ENCODE data around the gene CD44. TPM values are rescaled to one million over a fixed set of nuclear protein-coding genes. Genes with fewer than 3 reads are reported as not detected.

The CD44 gene
- polyA plus RNA-seq, 1 donor from 2014 or later = 0.77 TPM

DNA sequence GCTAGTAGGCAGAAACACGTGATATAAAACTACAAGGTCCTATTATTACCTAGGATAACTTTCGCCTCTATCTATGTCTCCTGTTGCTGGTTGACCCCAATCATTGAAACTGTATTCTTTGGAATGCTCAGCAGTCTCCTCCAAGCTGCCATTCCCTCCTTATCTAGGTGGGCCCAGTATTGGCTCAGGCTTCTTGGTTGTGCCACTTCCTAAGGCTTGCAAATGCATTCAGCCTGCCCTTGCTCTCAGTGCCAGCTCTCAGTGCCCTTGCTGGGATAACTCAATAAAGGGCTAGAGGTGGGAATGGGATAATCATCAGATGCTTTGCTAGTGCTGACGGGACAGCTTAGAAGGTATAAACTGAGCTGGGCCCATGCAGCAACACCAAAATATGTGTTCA is 13.6 kb downstream of the CD44 start:
- Histone ChIP-seq H3K9ac (ENCODE audit: low read length) (no peak overlapping the region), H3K9me2 (ENCODE audit: insufficient read depth, low read length) (no peaks in the 10 kb centered on the region), H3K9me3 (ENCODE audit: low read length) (no peaks in the 10 kb centered on the region), H3K36me3 (ENCODE audit: insufficient read depth, low read length) (no peaks in the 10 kb centered on the region), H3K79me2 (replicated peaks; ENCODE audit: insufficient read depth, low read length) (no peaks in the 10 kb centered on the region), H3K27ac (ENCODE audit: low read length) (no peak overlapping the region), H2AFZ (ENCODE audit: low read depth, low read length) (no peak overlapping the region), H3K4me2 (ENCODE audit: low read length) (no peak overlapping the region), H3F3A (ENCODE audit: insufficient read depth, low read length, poor library complexity, severe bottlenecking) (no peaks in the 10 kb centered on the region), H3K4me3 (ENCODE audit: low read length) (no peak overlapping the region), H4K20me1 (ENCODE audit: insufficient read depth) (no peaks in the 10 kb centered on the region), H3K27me3 (ENCODE audit: insufficient read depth, low read depth, low read length) (no peaks in the 10 kb centered on the region)
- TF ChIP-seq SMC3 (conservative IDR thresholded peaks at IDR 0.05; ENCODE audit: poor library complexity) (no peak), MXI1 (conservative IDR thresholded peaks at IDR 0.05; ENCODE audit: poor library complexity, severe bottlenecking) (no peak)

DNA sequence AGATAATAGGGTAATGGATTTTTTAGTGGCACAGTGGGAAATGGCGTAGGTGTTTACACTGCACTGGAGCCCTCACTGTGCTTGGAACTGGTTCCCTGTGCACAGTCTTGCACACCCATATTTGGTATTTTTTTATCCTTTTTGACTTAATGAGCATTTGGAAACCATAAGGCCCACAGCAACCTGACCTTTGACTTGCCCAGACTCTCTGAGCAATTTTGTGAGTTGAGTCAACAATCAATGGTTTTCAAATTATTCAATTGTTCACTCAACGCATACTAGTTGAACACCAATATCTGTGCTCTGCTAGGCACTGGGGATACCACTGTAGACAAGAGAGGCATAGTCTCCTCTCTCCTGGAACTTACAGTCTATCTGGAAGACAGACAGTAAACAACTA is 14.3 kb downstream of the CD44 start:
- H3K9me3 ChIP-seq (ENCODE audit: low read length) = no peaks in the 10 kb centered on the region
- H3K9ac ChIP-seq (ENCODE audit: low read length) = no peak overlapping the region
- no peak overlapping the region for H3K4me2 ChIP-seq (ENCODE audit: low read length)
- no peaks in the 10 kb centered on the region for H3K36me3 ChIP-seq (ENCODE audit: insufficient read depth, low read length)
- H3K4me3 ChIP-seq (ENCODE audit: low read length) = no peak overlapping the region
- no peak overlapping the region for H3K27ac ChIP-seq (ENCODE audit: low read length)
- no peak overlapping the region for H2AFZ ChIP-seq (ENCODE audit: low read depth, low read length)
- TF ChIP-seq TAF1 (IDR thresholded peaks at IDR 0.05; ENCODE audit: low read depth) (no peak), MXI1 (conservative IDR thresholded peaks at IDR 0.05; ENCODE audit: poor library complexity, severe bottlenecking) (no peak), EZH2 (IDR thresholded peaks at IDR 0.05; ENCODE audit: borderline replicate concordance, insufficient read depth, low read length, poor library complexity, severe bottlenecking) (no peak), EP300 (conservative IDR thresholded peaks at IDR 0.05; ENCODE audit: poor library complexity, severe bottlenecking) (no peak), SMC3 (conservative IDR thresholded peaks at IDR 0.05; ENCODE audit: poor library complexity) (no peak), RAD21 (conservative IDR thresholded peaks at IDR 0.05) (no peak), POLR2AphosphoS5 (IDR thresholded peaks at IDR 0.05) (no peak)
- TF ChIP-seq, protein P1, sequence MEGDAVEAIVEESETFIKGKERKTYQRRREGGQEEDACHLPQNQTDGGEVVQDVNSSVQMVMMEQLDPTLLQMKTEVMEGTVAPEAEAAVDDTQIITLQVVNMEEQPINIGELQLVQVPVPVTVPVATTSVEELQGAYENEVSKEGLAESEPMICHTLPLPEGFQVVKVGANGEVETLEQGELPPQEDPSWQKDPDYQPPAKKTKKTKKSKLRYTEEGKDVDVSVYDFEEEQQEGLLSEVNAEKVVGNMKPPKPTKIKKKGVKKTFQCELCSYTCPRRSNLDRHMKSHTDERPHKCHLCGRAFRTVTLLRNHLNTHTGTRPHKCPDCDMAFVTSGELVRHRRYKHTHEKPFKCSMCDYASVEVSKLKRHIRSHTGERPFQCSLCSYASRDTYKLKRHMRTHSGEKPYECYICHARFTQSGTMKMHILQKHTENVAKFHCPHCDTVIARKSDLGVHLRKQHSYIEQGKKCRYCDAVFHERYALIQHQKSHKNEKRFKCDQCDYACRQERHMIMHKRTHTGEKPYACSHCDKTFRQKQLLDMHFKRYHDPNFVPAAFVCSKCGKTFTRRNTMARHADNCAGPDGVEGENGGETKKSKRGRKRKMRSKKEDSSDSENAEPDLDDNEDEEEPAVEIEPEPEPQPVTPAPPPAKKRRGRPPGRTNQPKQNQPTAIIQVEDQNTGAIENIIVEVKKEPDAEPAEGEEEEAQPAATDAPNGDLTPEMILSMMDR (IDR thresholded peaks at IDR 0.05; ENCODE audit: poor library complexity, severe bottlenecking) = no peak
- TF ChIP-seq, protein P2, sequence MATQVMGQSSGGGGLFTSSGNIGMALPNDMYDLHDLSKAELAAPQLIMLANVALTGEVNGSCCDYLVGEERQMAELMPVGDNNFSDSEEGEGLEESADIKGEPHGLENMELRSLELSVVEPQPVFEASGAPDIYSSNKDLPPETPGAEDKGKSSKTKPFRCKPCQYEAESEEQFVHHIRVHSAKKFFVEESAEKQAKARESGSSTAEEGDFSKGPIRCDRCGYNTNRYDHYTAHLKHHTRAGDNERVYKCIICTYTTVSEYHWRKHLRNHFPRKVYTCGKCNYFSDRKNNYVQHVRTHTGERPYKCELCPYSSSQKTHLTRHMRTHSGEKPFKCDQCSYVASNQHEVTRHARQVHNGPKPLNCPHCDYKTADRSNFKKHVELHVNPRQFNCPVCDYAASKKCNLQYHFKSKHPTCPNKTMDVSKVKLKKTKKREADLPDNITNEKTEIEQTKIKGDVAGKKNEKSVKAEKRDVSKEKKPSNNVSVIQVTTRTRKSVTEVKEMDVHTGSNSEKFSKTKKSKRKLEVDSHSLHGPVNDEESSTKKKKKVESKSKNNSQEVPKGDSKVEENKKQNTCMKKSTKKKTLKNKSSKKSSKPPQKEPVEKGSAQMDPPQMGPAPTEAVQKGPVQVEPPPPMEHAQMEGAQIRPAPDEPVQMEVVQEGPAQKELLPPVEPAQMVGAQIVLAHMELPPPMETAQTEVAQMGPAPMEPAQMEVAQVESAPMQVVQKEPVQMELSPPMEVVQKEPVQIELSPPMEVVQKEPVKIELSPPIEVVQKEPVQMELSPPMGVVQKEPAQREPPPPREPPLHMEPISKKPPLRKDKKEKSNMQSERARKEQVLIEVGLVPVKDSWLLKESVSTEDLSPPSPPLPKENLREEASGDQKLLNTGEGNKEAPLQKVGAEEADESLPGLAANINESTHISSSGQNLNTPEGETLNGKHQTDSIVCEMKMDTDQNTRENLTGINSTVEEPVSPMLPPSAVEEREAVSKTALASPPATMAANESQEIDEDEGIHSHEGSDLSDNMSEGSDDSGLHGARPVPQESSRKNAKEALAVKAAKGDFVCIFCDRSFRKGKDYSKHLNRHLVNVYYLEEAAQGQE (IDR thresholded peaks at IDR 0.05; ENCODE audit: borderline replicate concordance) = no peak
- H3K9me2 ChIP-seq (ENCODE audit: insufficient read depth, low read length) = no peaks in the 10 kb centered on the region
- no peaks in the 10 kb centered on the region for H3K79me2 ChIP-seq (replicated peaks; ENCODE audit: insufficient read depth, low read length)
- no peaks in the 10 kb centered on the region for H3K27me3 ChIP-seq (ENCODE audit: insufficient read depth, low read depth, low read length)
- no peaks in the 10 kb centered on the region for H3F3A ChIP-seq (ENCODE audit: insufficient read depth, low read length, poor library complexity, severe bottlenecking)
- H4K20me1 ChIP-seq (ENCODE audit: insufficient read depth) = no peaks in the 10 kb centered on the region

DNA sequence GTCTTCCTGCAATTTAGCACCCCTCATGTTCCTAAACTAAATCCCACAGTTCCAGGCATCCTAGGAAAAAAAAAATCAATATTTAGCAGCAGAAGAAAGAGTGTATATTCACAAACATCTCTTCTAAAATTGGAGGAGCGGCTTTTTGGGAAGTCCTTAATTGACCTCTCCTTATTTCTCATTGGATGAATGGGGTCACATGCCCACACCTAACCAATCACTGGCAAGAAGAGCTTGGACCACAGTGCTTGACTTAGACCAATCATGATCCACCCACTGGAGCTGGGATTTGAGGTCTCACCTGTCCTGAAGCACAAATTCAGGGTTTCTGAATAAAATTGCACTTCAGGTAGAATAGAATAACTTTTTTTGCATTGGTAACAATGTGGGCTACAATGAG is 16.0 kb downstream of the CD44 start:
- H3K36me3 ChIP-seq (ENCODE audit: insufficient read depth, low read length) = no peaks in the 10 kb centered on the region
- no peaks in the 10 kb centered on the region for H4K20me1 ChIP-seq (ENCODE audit: insufficient read depth)
- H3K4me2 ChIP-seq (ENCODE audit: low read length) = no peak overlapping the region
- H3K9me2 ChIP-seq (ENCODE audit: insufficient read depth, low read length) = no peaks in the 10 kb centered on the region
- no peak overlapping the region for H3K4me3 ChIP-seq (ENCODE audit: low read length)
- H3K9me3 ChIP-seq (ENCODE audit: low read length) = no peaks in the 10 kb centered on the region
- no peaks in the 10 kb centered on the region for H3F3A ChIP-seq (ENCODE audit: insufficient read depth, low read length, poor library complexity, severe bottlenecking)
- no peak overlapping the region for H3K9ac ChIP-seq (ENCODE audit: low read length)
- H2AFZ ChIP-seq (ENCODE audit: low read depth, low read length) = no peak overlapping the region
- no peaks in the 10 kb centered on the region for H3K27me3 ChIP-seq (ENCODE audit: insufficient read depth, low read depth, low read length)
- TF ChIP-seq, protein P2 (IDR thresholded peaks at IDR 0.05; ENCODE audit: borderline replicate concordance) = no peak
- no peak for TF ChIP-seq SMC3 (conservative IDR thresholded peaks at IDR 0.05; ENCODE audit: poor library complexity)
- TF ChIP-seq EZH2 (IDR thresholded peaks at IDR 0.05; ENCODE audit: borderline replicate concordance, insufficient read depth, low read length, poor library complexity, severe bottlenecking) = no peak
- TF ChIP-seq, protein P1 (IDR thresholded peaks at IDR 0.05; ENCODE audit: poor library complexity, severe bottlenecking) = no peak
- TF ChIP-seq TAF1 (IDR thresholded peaks at IDR 0.05; ENCODE audit: low read depth) = no peak
- TF ChIP-seq POLR2AphosphoS5 (IDR thresholded peaks at IDR 0.05) = no peak
- TF ChIP-seq MXI1 (conservative IDR thresholded peaks at IDR 0.05; ENCODE audit: poor library complexity, severe bottlenecking) = no peak
- H3K79me2 ChIP-seq (replicated peaks; ENCODE audit: insufficient read depth, low read length) = no peaks in the 10 kb centered on the region
- no peak overlapping the region for H3K27ac ChIP-seq (ENCODE audit: low read length)
